ENCODE results near the gene LITAFD.
"Not testable (repeated sequence)": the region's sequence is repeated elsewhere in the genome, so short reads cannot be mapped to it uniquely, and the experiment has no call there.

Gene LITAFD

DNA sequence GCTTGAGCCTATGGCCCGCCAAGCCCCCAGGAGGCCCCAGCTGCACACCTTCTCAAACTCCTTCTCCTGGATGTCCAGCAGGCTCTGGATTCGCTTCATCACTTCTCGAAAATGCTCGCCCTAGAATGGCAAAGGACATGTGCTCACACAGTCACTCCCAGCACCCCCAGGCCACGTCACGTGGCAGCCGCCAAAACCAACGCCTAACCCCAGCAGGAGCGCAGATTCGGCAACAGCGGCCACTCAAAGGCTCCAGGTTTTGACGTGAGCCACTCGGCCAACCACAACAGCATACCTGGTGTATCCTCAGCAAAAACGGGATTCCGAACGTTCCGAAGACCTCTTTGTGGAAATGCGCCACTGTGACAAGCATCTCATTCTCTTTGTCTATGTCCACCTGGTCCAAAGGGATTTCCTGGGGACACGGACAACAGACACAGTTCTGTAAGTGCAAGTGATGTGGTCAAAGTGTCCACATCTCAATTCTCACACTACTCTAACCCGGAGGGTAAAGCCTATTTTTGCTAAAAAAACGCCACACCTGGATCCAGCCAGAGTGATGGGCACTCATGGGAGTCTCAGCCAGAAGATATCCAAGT, 12.7 kb downstream of the LITAFD start:
- no peak for FAIRE-seq

DNA sequence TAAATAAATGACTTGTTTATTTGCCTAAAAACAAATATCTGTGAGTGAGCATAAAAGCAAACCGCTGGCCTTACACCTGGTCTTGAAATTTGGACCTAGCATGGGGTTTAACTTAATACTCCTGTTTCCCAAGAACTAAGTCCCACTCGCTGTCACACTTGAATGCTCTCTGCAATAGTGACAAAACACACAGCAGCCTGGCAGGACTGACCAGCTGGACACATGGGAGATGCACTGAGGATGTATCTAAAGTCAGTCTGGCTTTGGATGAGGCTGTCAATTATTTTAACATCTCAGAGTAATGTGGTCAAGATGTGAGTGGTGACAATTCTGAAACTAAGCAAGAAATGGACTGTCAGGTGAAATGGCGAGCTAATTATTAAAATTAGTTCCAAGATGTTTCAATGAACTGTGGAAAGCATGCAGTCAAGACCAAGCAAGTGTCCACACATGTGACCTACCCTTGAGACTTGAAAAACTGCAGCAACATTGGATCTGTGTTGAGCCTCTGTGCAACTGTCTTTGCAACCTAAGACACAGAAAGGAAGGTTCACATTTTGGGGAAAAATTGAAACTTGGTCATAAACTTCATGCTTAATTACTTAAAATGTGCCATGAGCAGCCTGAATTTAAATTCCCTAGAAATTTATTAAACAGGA, 16.6 kb downstream of the LITAFD start:
- FAIRE-seq, result no peak

DNA sequence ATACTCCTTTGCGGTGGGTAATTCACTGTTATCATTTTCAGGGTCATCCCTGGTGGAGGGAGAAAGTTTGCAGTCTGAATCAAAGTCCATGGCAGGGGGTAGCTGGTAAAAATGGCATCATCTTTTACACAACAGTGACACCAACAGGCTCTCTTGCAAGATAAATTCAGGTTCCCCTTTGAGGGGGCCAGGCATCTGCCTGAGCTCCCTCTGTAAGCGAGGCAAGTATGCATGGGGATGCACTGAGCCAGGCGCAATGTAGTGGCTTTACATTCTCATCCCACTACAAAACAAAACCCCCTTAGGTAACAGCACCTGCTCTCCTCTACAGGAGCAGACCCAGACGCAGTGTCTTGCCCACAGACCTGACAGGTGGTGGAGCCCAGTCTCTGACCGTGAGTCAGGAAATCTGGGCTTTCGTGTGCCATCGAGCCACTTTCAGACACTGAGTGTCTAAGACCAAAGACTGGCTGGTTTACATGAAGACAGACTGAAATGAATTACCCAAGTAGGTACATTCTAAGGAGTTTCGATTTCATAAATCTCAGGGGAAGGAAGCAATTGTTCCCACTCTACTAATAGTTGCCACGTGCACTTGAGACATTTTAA, 17.7 kb downstream of the LITAFD start:
- no peak for FAIRE-seq

DNA sequence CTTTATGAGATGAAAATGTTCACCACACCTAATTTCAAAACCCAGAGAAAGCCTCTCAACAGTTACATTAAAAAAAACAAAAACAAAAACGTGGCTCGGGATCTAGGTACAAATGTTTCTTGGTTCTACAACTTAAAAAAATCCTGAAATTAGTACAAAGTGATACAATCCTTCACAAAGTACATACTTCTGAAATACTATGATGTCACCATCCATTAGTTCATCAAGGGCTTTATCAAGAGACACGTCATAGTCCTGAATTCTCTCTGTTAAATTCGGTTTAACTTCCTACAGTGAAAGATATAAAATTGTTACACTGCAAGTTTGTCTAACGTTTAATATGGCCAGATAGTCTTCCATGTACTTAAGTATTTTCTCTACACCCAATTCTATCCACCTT, 18.2 kb downstream of the LITAFD start:
- FAIRE-seq, result no peak

DNA sequence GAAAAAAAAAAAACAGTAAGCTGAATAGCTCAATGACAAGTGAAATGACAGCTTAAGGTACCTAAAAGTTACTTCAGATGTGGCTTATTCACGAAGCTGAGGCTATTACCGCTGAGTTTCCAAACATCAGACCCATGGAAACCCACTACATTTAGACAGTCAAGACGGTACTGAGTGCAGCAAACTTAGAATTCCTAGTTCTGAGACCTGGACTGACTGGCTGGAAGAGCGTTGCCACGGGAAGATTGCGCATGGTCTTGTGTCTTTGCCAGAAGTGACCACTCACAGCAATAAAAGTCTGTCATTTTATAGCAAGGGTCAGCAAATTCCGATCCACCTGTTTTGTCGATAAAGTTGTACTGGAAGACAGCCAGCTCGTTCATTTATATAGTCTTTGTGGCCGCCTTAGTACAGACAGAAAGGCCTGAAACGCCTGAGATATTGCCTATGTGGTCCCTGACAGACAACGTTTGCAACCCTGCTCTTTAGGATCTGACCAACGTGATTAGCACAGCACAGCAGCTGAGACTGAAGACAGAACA, 19.2 kb downstream of the LITAFD start:
- FAIRE-seq, result no peak

DNA sequence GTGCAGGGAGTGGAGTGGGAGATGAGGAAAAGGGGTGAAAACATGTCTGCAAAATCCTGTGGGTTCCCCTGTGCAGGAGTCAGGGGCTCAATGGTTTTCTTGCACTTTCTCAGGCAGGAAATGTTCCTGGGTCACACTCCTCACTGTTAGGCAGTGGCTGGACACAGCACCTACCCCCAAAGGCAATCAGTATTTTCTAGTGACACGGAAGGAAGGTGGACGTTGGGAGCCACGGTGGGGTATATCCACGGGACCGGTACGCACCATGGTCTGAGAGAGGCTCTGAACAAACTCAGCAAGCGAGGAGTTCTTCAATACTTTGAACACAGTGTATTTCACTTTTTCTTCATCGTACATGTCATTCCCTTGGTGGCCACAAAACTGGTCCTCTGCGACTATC, 20.9 kb downstream of the LITAFD start:
- FAIRE-seq, result no peak

DNA sequence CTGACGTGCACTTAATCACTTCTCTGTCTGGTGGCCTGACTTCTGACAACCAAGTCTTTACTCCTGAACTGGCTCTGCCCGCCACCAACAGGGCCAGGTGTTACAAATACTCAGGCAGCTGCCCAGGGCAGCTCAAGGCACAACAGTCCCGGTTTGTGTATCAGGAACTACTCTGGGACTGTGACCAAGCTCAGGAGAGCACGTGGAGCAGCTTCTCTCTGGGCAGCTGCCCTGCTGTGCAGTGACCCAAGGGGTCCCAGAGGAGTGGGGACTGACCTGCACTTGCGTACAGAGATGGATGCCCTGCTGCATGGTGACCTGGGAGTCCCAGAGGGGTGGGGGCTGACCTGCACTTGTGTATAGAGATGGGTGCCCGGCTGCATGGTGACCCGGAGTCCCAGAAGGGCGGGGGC, 21.9 kb downstream of the LITAFD start:
- no peak for FAIRE-seq

DNA sequence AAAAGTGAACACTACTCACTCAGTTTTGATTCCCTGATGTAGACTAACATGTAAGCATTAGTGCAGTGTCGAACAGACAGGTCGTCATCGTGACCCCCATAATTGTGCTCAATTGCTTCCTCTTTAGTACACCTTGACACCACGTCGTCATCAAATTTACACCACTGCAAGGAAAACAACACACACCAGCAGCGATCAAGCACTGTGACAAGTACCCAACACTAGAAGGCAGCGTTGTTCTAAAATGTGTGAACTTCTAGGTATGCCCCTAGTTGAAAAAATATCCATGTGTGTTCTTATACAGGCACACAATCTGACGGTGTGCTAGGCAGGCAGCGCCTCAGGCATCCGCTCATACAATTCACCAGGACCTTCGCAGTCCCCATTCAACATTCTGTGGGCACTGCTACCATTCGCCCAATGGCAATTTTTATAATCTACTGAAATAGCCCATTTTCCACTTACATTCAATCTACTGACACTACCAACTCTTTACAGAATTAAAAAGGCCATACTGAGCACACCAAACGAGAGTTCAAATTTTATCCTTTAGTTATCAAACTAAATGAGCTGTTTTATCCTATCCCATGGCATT, 23.1 kb downstream of the LITAFD start:
- no peak for FAIRE-seq

DNA sequence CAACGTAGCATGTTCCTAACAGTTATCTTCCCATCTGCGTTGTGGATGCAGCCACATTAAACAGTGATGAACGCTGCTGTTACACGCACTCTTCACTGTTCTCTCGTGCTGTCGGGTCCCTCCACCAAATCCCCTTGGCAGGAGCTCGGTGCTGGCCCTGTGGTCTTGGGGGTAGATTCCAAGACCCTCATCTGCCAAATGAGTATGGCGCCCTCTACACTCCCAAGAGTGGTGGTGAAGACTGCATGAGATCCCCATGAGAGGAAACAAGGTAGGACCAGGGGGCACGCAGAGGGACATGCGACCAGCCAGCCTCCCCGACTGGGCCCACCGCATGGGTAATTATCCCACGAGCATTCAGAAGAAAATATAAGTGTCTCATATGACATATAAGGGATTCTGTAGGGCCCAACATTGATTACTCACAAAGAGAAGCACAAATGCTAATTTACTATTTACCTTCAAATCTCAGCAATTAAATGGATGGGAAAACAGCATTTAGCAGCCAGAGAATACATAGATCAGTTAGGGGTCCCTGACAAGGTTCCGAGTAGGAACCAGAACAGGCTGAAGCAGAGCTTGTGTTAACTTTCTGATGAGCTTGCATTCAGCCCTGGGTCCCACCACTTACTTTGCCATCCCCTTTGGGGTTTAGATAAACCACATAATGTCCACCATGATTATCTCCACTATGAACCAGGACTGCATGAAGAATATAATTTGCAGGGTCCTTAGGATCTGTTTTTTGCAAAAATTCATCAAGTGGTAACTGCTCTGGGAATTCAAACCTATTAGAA, 23.8 kb downstream of the LITAFD start:
- FAIRE-seq, result no peak

DNA sequence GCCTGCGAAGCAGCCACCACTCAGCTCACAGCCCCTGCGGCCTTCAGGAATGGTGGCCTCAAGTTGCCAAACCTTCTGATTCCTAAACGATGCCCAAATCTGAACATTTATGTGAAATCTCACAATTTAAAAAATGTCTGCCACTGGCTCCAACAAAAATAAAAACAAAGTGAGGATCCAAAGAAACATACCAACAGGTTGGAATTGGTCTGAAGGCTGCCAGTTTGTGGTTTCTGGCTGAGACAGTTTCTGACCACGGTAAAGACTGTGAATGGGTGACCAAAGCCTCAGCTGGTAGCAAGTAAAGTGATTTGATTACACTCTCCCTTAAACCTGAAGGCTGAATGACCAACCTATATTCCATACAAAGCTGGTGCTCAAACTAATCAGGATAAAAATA, 24.9 kb downstream of the LITAFD start:
- no peak for FAIRE-seq

DNA sequence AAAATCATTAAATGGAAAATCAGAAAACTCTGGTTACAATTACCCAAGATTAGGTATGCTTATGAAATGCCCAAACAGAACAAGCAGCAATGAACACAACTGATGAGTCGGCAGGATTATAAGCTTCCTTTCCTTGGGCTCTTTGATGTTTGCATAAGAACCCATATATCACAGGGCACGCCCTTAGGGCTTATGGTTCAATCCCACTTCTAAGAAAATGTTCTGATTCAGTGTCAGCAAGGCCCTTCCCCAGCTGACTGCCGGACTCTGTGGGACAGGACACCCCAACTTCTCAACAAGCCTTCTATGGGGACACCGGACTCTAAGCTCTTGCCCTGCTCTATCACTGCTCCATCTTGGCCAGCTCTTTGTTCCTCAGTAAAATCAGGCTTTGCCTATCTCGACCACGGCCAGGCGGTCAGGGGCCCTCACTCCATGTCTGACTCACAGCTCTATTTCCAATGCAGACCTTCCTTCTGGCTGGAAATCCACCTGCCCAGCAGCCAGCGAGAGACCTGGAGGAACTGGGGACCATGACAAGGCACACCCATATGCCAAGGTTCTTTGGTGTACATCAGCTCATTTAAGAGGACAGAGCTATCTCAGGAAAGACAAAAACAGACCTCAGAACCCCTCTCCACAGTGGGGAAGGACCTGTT, 26.8 kb downstream of the LITAFD start:
- FAIRE-seq, result no peak

DNA sequence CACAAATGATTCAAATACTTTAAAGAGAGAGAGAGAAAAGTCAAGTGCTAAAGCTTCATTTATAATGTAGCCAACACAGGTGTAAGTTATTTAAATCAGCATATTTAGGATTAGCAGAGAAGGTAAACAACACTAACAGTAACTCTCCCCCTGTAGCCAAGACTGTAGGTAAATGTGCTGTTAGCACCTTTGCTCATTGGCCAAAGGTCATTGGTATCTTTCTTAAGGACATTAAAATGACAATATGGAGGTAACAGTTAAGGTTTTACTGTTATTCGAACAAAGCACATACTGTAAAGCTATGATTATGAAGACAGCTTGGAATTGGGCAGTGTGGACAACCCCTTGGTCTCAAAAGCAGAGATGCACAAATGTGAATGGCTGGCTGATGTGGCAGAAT, 28.7 kb downstream of the LITAFD start:
- no peak for FAIRE-seq

DNA sequence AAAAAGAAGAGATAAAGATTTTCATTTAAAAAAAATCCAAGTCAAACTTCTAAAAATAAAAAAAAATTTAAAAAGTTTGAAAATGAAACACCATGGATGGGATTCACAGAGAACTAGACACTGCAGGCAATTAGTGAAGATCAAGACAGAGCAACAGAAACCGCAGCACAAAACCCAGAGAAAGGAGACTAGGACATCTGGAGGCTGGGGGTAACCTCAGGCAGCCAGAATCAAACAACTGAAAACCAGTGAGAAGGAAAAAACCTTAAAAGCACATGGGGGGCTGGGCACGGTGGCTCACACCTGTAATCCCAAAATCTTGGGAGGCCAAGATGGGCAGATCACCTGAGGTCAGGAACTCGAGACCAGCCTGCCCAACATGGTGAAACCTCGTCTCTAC, 30.6 kb downstream of the LITAFD start:
- FAIRE-seq, result no peak

DNA sequence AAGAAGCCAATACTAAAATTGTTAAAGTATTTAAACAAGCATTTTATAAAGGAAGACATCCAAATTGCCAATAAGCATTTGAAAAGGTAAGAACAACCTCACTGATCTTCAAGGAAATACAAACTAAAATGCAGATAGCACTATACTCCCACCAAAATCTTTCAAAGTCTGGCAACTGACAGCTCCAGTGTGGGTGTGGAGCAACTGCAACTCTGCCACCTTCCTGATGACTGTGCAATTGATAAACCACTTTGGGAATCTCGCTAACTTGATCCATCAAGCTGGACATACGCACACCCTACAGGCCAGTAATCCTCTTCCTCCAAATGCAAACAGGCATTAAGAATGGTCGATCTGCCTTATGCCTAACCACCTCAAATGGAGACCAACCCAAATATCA, 31.9 kb downstream of the LITAFD start:
- FAIRE-seq, result no peak

DNA sequence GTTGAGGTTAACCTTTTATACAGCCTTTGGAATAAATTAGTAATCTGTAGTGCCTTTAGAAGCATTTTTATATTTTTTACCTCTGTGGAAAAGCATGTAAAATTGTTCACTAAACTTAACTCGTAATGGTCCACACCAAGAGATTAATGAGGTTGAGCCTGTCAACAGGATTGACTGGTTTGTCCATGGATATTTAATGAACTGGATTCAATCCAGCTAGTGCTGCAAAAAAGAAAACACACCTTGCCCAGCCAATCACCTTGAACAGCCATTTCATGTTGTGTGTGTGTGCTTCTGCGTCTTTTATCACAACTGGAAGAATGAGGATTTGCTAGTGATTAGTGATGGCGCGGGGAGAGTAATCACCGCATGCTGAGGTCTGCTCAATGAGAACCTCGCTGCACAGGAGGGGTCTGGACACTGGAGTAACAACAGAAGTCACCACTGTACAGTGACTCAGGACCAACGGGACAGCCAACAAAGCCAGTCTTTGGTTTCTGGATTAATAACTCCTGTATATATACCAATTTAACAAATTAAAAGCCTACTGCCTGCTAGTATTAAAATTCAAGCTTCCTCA, 33.7 kb downstream of the LITAFD start:
- no peak for FAIRE-seq

DNA sequence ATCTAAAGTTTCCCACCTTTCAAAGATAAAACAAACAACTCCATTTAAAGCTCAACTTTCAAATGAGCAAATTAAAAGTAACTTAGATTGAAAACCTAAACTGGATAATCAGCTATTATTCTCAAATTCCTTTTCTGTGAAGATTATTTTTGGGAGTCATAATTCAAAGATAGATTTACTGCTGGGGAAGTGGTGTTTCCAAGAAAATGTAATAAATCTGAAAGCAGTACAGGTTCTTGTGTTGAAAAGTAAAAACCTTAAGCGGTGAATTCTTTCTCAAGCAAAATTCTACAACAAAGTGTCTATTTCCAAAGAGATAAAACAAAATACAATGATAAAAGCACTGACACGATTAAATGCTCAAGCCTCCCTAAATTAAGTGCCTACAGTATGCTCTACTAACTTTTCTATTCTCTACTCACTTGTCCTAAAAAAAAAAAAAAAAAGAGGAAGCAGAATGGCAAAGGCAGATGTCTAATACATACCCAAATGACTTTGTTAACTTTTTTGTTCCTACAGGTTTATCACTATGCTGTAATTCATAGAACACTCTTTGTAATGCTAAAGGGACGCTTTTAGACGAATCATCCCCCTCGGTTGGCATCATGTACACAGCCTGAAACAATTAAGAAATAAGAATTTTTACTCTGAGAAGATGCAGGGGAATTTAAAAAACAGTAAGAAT, 34.5 kb downstream of the LITAFD start:
- FAIRE-seq, result no peak

DNA sequence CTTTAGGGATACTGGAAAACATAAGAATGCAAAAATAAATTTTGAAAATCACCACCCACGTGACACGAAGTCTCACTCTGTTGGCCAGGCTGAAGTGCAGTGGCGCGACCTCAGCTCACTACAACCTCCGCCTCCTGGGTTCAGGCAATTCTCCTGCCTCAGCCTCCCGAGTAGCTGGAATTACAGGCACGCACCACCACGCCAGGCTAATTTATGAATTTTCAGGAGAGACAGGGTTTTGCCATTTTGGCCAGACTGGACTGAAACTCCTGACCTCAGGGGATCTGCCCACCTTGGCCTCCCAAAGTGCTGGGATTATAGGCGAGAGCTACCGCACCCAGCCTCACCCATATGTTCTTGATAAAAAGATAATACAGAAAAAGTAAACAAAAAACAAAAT, 35.2 kb downstream of the LITAFD start:
- not testable (repeated sequence) for FAIRE-seq

DNA sequence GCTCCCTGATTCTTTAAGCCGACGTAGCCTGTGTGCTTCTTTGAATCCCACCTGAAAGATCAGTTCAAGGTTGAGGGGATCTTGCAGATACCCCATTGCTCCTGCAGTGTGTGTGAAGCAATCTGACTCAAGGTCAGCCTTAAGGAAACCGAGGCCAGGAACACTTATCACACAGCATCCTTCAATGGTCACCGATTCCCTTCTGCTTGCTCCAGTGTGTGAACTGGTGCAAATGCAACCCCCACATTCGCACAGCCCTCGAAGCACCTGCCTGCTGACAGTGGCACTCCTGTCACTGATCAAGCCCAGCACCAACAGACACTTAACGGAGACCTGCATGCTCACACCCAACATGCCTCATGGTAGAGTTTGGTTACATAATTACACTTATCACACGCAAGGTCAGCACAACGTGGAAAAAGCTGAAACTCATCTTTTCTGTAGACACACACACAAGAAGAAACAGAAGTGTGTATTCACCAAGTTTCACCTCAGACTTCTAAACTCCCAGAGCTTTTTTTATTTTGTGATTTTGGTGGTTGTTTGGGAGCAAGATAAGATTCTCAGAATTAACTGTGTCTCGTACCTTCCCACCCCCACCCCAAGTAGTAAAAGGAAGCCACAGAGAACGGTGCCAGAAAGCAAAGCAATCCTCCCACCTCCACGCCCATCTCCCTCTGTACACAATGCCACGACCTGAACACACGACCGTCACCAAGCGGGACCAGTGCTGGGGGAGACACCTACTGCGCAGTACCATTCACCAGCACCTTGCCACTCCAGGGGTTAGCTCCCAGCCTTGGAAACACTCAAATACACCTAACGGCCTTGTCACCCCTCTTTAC, 37.2 kb downstream of the LITAFD start:
- FAIRE-seq, result no peak

DNA sequence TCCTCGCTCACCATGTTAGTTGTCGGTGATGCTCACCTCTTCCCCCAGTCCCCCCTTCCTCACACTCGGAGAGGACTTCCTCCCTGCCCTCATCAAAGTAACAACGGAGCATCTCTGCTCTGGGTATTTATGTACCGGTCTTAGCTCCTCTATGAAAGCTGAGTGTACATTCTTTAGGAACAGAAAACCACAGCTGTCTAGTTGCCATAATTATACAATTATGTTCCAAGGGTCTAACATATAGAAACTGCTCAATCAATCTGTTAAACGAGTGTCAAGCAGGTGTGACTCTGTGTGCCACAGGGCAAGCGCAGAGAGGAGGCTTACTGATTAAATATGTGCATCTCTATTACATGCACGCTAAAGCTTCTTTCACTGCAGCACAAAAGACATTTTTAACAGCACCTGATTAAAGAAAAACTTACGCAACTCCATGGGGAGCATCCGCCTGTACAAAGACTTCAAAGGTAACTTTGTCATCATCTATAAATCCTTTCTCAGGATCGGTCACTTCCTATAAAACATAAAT, 37.8 kb downstream of the LITAFD start:
- FAIRE-seq, result no peak

DNA sequence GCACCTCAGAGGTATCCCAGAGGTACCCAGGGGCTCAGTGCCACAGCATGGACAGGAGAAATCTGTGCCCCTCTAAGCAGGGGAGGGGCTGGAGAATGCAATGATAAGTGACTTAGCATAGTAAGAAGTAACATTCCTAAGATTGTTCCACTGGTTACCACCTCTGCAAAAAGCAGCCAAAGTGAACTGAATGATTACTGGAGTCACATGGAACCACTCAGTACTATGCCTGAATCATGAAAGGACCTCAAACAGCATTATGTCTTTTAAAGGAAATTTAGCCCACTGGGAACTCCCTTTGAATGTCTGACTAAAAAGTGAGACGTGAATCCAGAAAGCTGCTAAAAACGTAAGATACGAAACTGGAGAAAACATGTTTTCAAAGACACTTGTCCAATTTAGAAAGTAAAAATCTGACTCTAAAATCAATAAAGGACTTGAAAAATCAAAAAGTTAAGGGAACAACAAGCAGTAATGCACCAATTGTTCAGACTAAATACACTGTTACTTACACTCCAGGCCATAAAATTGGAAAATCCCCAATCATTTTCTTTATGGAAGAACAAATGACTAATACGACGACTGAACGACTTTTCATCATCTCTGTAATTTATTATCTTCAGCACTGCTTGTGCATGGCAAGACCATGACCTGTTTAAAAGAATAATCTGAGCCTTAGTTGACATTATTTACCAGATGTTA, 38.6 kb downstream of the LITAFD start:
- FAIRE-seq, result no peak
